GM12891 (cell line): ENCODE data around the gene FLCN.

ENCODE experiments used
- POLR2A ChIP-seq: IDR thresholded peaks from 2 replicates; pipeline ENCODE4 v1.6.1; 2011; ENCODE audit warnings: low read depth, low read length, control low read depth
- POU2F2 ChIP-seq: IDR thresholded peaks from 2 replicates; pipeline ENCODE4 v1.6.1; 2011; ENCODE audit warnings: low read depth, mild to moderate bottlenecking, control low read depth, low read length, moderate library complexity

GRCh38 chr17:17252149-17252661 is 15.2 kb upstream of the FLCN start:
- TF ChIP-seq POLR2A (no peak), POU2F2 (no peak)
